Central memory CD8-positive, alpha-beta T cell (primary cell): ENCODE measurements around the gene NR4A1.

Experiments
- ATAC-seq: fragments of 150-1000 bp; cut with Tn5 transposase; replicated peaks from 2 replicates; pipeline ENCODE4 v1.10.0; 2022; ENCODE audit warnings: mild to moderate bottlenecking, moderate FRiP score, moderate number of reproducible peaks; ENCODE audit not compliant: poor library complexity, severe bottlenecking; ENCODE audit errors: extremely low read depth
- DNase-seq, 2 donors: peaks; one replicate each; pipeline ENCODE4 v3.0.0; 2021; ENCODE audit warnings: low spot score in 2 of 2
- H3K27ac Mint-ChIP-seq: one replicate; pipeline ENCODE4 v1.8.0; 2022; ENCODE audit warnings: low read depth, mild to moderate bottlenecking, moderate library complexity, mixed read lengths
- H3K27me3 Mint-ChIP-seq: one replicate; pipeline ENCODE4 v1.8.0; 2022; ENCODE audit warnings: mixed read lengths
- H3K36me3 Mint-ChIP-seq: one replicate; pipeline ENCODE4 v1.8.0; 2022; ENCODE audit warnings: mild to moderate bottlenecking, moderate library complexity, mixed read lengths; ENCODE audit not compliant: insufficient read depth
- H3K4me1 Mint-ChIP-seq: one replicate; pipeline ENCODE4 v1.8.0; 2022; ENCODE audit warnings: mixed read lengths
- H3K4me3 Mint-ChIP-seq: one replicate; pipeline ENCODE4 v1.8.0; 2022; ENCODE audit warnings: mild to moderate bottlenecking, moderate library complexity, mixed read lengths
- H3K9me3 Mint-ChIP-seq: one replicate; pipeline ENCODE4 v1.8.0; 2022; ENCODE audit warnings: mixed read lengths

The NR4A1 gene

DNA sequence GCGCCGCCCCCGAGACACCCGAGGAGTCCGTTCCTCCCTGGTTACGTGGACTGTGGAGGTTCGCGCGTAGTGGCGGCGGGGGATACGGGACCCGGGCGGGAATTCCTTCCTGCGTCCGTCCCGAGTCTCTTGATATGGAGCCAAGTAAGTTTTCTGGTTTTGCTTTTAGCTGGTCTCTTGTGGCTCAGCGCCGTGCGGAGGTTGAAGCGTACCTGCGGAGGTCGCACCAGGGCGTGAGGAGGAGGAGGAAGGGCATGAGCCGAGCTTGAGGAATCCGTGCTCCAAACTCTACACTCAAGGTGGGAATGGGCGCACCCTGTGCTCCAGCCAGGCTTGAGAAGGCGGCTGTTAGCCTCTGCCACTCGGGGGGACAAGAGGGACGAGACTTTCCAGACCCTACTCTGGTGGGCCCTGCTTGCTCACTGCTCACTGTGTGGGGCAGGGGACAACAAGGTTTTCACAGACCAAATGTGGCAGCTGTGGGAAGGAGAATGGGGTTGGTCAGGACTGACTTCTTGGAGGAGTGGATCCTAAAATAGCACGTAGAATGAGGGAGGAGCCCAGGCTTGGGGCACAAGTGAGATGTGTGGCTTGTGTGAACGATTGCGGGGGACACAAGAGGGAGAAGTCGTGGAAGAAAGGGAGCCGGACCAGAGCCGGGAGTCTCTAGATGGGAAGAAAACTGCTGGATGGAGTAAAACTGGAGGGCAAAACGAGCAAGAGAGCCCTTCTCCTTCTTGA, 19.1 kb downstream of the NR4A1 start:
- Mint-ChIP-seq H3K27ac (peak overlapping the region; percentile 94), H3K27me3 (peaks cover 9% of the 10 kb centered on the region), H3K4me1 (peaks cover 44% of the 10 kb centered on the region), H3K36me3 (peaks cover 23% of the 10 kb centered on the region), H3K9me3 (no peaks in the 10 kb centered on the region), H3K4me3 (peak overlapping the region; percentile 96)
- DNase-seq (no peak), ATAC-seq (peak; percentile 5)

GRCh38 chr12:52073531-52074381, 22.5 kb downstream of the NR4A1 start:
- H3K9me3 Mint-ChIP-seq: no peaks in the 10 kb centered on the region
- DNase-seq: no peak
- H3K4me1 Mint-ChIP-seq: peaks cover 51% of the 10 kb centered on the region
- H3K36me3 Mint-ChIP-seq: peaks cover 34% of the 10 kb centered on the region
- no peak overlapping the region for H3K4me3 Mint-ChIP-seq
- H3K27me3 Mint-ChIP-seq: no peaks in the 10 kb centered on the region
- H3K27ac Mint-ChIP-seq: no peak overlapping the region
- ATAC-seq: no peak

GRCh38 chr12:52074971-52075724, 23.9 kb downstream of the NR4A1 start:
- Mint-ChIP-seq H3K4me1 (peaks cover 42% of the 10 kb centered on the region), H3K4me3 (no peak overlapping the region), H3K27ac (no peak overlapping the region)

DNA sequence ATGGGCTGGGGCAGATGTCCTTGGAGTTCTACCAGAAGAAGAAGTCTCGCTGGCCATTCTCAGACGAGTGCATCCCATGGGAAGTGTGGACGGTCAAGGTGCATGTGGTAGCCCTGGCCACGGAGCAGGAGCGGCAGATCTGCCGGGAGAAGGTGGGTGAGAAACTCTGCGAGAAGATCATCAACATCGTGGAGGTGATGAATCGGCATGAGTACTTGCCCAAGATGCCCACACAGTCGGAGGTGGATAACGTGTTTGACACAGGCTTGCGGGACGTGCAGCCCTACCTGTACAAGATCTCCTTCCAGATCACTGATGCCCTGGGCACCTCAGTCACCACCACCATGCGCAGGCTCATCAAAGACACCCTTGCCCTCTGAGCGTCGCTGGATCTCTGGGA, 25.6 kb downstream of the NR4A1 start:
- Mint-ChIP-seq H3K9me3 (no peaks in the 10 kb centered on the region), H3K36me3 (peaks cover 29% of the 10 kb centered on the region), H3K27me3 (no peaks in the 10 kb centered on the region), H3K27ac (no peak overlapping the region), H3K4me3 (no peak overlapping the region), H3K4me1 (peaks cover 31% of the 10 kb centered on the region)
- no peak for ATAC-seq
- DNase-seq: no peak

More at GRCh38 chr12:52074971-52075724, 23.9 kb downstream of the NR4A1 start:
- H3K9me3 Mint-ChIP-seq: no peaks in the 10 kb centered on the region
- H3K27me3 Mint-ChIP-seq: no peaks in the 10 kb centered on the region
- ATAC-seq (no peak), DNase-seq (no peak)
- H3K36me3 Mint-ChIP-seq: peaks cover 31% of the 10 kb centered on the region

DNA sequence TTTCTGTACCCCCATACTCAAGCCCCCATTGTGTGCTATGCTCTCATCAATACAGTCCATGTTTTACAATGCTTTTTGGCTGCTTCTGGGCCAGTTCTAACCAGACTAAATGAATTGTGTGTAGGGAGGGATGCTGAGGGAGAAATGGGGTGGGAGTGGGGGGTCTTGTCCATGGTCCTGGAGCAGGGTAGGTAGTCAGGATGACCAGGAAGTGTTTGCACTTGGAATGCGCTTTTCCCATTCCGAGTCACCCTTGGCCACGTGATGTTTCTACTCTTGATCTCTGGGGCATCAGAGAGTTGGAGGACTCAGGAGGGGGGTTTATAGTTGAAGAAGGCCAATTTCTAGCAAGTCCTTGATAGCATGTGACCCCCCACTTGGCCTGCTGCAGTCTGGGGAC, 27.0 kb downstream of the NR4A1 start:
- peaks cover 29% of the 10 kb centered on the region for H3K36me3 Mint-ChIP-seq
- H3K4me3 Mint-ChIP-seq: no peak overlapping the region
- peaks cover under 1% of the 10 kb centered on the region for H3K27me3 Mint-ChIP-seq
- H3K4me1 Mint-ChIP-seq: peaks cover 26% of the 10 kb centered on the region
- DNase-seq: no peak
- H3K27ac Mint-ChIP-seq: no peak overlapping the region
- no peak for ATAC-seq
- no peaks in the 10 kb centered on the region for H3K9me3 Mint-ChIP-seq

DNA sequence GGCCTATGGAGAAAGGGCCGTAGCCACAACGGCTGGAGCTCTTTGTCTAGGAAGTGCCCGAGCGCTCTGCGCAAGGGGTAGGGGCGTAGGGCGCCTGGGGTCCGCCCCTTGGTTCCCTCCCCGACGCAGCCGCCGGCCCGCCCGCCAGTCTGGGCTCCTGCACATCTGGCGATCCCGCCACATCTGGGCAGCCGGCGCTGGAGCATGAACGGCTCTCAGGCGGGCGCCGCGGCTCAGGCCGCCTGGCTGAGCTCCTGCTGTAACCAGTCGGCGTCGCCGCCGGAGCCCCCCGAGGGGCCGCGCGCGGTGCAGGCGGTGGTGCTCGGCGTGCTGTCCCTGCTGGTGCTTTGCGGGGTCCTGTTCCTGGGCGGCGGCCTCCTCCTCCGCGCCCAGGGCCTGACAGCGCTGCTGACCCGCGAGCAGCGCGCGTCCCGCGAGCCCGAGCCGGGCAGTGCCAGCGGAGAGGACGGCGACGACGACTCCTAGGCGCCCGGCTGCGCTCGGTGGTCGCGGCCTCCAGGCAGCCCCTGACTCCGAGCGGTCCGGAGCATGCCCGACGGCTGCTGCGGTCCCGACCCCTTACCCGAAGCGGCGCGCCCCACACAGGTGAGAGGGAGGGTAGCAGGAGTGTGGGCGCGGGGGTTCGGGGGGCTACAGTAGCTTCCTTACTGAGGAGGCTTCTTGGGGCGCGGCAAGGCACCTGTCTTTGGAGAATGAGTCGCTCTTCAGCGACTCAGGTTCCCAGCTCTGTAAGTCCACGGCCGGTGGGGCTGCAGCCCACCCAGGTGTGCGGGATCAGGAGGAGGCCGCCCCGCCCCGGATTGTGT, 28.5 kb downstream of the NR4A1 start, which contains the start of gene SMIM41:
Gene SMIM41, plus strand, starts transcription at position 129 of the 827 bp plus-strand sequence. Its CDS starts 76 bp downstream, at position 205.
- ATAC-seq (no peak), DNase-seq (no peak)
- H3K4me1 Mint-ChIP-seq: peaks cover 21% of the 10 kb centered on the region
- peaks cover 9% of the 10 kb centered on the region for H3K27me3 Mint-ChIP-seq
- H3K36me3 Mint-ChIP-seq: peaks cover 17% of the 10 kb centered on the region
- no peak within 1 kb of the TSS for H3K4me3 Mint-ChIP-seq
- H3K27ac Mint-ChIP-seq: no peak within 1 kb of the TSS
- no peaks in the 10 kb centered on the region for H3K9me3 Mint-ChIP-seq

- H3K27ac Mint-ChIP-seq: no peak overlapping the region
- H3K9me3 Mint-ChIP-seq: no peaks in the 10 kb centered on the region
- peaks cover 12% of the 10 kb centered on the region for H3K27me3 Mint-ChIP-seq
- peaks cover 13% of the 10 kb centered on the region for H3K36me3 Mint-ChIP-seq
- H3K4me1 Mint-ChIP-seq: peaks cover 21% of the 10 kb centered on the region
- ATAC-seq (no peak), DNase-seq (no peak)
- no peak overlapping the region for H3K4me3 Mint-ChIP-seq
Measured at GRCh38 chr12:52080403-52081251, 29.4 kb downstream of the NR4A1 start.

GRCh38 chr12:52081263-52081733, 30.1 kb downstream of the NR4A1 start:
- Mint-ChIP-seq H3K9me3 (no peaks in the 10 kb centered on the region), H3K36me3 (peaks cover 11% of the 10 kb centered on the region), H3K4me3 (no peak overlapping the region), H3K27ac (no peak overlapping the region), H3K4me1 (peaks cover 21% of the 10 kb centered on the region), H3K27me3 (peaks cover 18% of the 10 kb centered on the region)
- DNase-seq (no peak), ATAC-seq (peak; percentile 19)

GRCh38 chr12:52082026-52082668, 30.9 kb downstream of the NR4A1 start:
- Mint-ChIP-seq H3K27ac (no peak overlapping the region), H3K36me3 (peaks cover 8% of the 10 kb centered on the region), H3K27me3 (peaks cover 23% of the 10 kb centered on the region), H3K4me1 (peaks cover 21% of the 10 kb centered on the region), H3K4me3 (no peak overlapping the region), H3K9me3 (no peaks in the 10 kb centered on the region)
- no peak for DNase-seq
- no peak for ATAC-seq

DNA sequence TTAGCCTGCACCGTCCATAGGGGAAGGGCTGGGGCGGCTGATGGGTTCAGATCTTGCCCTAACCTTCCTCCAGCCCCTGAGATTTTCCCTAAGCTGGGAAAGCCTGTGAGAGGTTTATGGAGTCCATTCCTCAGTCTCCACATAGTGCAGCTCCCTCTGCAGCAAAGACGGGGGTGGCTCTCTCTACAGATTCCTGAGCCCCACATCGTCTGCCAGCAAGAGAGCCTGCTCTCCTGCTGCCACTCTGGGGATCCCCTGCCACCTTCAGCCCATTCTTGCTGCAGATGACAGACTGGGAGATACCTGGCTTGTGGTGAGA, 31.4 kb downstream of the NR4A1 start:
- H3K4me3 Mint-ChIP-seq: no peak overlapping the region
- peaks cover 27% of the 10 kb centered on the region for H3K27me3 Mint-ChIP-seq
- DNase-seq (no peak), ATAC-seq (no peak)
- H3K36me3 Mint-ChIP-seq: peaks cover 8% of the 10 kb centered on the region
- peaks cover 20% of the 10 kb centered on the region for H3K4me1 Mint-ChIP-seq
- no peaks in the 10 kb centered on the region for H3K9me3 Mint-ChIP-seq
- H3K27ac Mint-ChIP-seq: no peak overlapping the region
